Gastroesophageal sphincter (tissue), 4 donors: ENCODE results near the gene LMTK2. TPM values are rescaled to one million over a fixed set of nuclear protein-coding genes. Genes with fewer than 3 reads are reported as not detected.

Experiments used
- ATAC-seq: fragments of 150-250 bp; one replicate; pipeline ENCODE4 v1.9.1; 2016; ENCODE audit warnings: mild to moderate bottlenecking, moderate library complexity
- H3K27ac ChIP-seq, 4 donors: fragments of 200-600 bp; sonication (generic) in 3 of 4; 1 replicate in 3 of 4; 2 replicates in 1 of 4; pipeline ENCODE4 v1.5.1; 2016 to 2019
- H3K27me3 ChIP-seq: fragments of 200-600 bp; sonication (generic); one replicate; pipeline ENCODE4 v1.5.1; 2019
- H3K36me3 ChIP-seq, 2 donors: fragments of 200-600 bp; sonication (generic); one replicate each; pipeline ENCODE4 v1.5.1; 2019; ENCODE audit warnings: control low read depth in 1 of 2
- H3K4me1 ChIP-seq, 3 donors: fragments of 200-600 bp; sonication (generic); 1 replicate in 2 of 3; 2 replicates in 1 of 3; pipeline ENCODE4 v1.5.1; 2016 to 2019; ENCODE audit warnings: control low read depth in 2 of 3
- H3K4me3 ChIP-seq, 2 donors: fragments of 200-600 bp; sonication (generic); one replicate each; pipeline ENCODE4 v1.5.1; 2019; ENCODE audit warnings: mild to moderate bottlenecking in 1 of 2, moderate library complexity in 1 of 2
- H3K9me3 ChIP-seq, 3 donors: fragments of 200-600 bp; sonication (generic); one replicate each; pipeline ENCODE4 v1.5.1; 2017 to 2019; ENCODE audit warnings: control low read depth in 2 of 3
- EP300 ChIP-seq: sonication (generic); formaldehyde crosslinking; IDR thresholded peaks from one replicate; pipeline ENCODE4 v1.6.1; 2017; ENCODE audit warnings: antibody characterized with exemption, mild to moderate bottlenecking
- POLR2A ChIP-seq, 2 donors: fragments of 450-650 bp; IDR thresholded peaks; one replicate each; pipeline ENCODE4 v1.6.1; 2017; ENCODE audit warnings: antibody characterized with exemption in 2 of 2, mild to moderate bottlenecking in 2 of 2, moderate library complexity in 1 of 2
- POLR2AphosphoS5 ChIP-seq: sonication (generic); formaldehyde crosslinking; IDR thresholded peaks from one replicate; pipeline ENCODE4 v1.6.1; 2017; ENCODE audit warnings: antibody characterized with exemption
- WGBS, 2 donors: methylation state at CpG; one replicate each; pipeline ENCODE4 v1.1.5; 2018; ENCODE audit warnings: low coverage in 1 of 2; 5-methylcytosine and 5-hydroxymethylcytosine counted together
- total RNA-seq, 4 donors: library from RNA; depleted of rRNA; stranded (reverse); fragments of >200 nt; gene quantifications; one replicate each; pipeline ENCODE4 v1.1.0, GENCODE V29; 2016
- TF ChIP-seq, protein P1 (sequence below), 4 experiments: fragments of 200-600 bp in 2 of 4; fragments of 450-650 bp in 2 of 4; sonication (generic) in 1 of 4; IDR thresholded peaks; one replicate each; pipeline ENCODE4 v1.5.1; 2017 to 2019; ENCODE audit warnings: antibody characterized with exemption in 4 of 4, mild to moderate bottlenecking in 2 of 4, moderate library complexity in 2 of 4

The LMTK2 gene
- total RNA-seq, 4 donors from 2014 or later: 16.0 to 34.5 (median 22.1) TPM

DNA sequence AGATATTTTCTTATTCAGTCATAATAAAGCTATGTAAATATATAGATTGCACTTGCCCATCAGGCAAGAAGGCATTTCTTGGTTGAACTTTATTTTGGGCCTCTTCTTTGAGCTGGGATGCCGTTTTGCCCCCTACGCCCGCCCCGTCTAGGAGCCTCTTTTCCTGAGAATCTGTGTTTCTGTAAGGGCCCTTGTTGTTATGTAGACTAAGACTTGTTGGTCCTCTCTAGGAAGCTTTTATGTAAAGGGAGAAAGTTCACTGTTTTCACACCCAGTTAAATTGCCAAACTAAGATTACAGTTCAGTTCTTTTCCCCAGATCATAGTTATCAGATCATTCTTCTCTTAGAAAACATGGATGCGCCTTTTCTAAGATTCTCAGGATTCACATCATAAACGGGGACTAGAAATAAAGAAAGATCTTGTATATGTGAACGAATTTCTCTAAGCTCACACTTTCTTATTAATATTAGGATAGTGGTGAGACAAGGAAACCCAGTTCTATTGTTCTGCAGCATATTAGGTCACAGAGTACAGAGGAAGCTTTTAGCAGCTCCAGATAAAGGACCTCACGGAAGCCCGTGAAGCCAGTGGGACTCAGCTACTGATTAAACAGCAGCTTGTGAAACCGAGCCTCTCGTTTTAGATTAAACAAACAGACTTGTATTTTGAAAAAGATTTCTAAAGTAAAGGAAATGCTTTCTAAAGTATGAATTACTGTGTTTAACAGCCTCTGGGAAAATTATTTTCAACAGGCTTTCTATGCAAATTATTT, 3.8 kb downstream of the LMTK2 start:
- Histone ChIP-seq H3K9me3 (no peaks in the 10 kb centered on the region), H3K36me3 (no peaks in the 10 kb centered on the region), H3K27me3 (no peaks in the 10 kb centered on the region), H3K4me3 (no peak overlapping the region), H3K4me1 (peaks cover 0 to 43% (median 5%) of the 10 kb centered on the region in 3 donors), H3K27ac (no peak overlapping the region)
- ATAC-seq: no peak
- no peak for TF ChIP-seq POLR2AphosphoS5
- TF ChIP-seq, protein P1, sequence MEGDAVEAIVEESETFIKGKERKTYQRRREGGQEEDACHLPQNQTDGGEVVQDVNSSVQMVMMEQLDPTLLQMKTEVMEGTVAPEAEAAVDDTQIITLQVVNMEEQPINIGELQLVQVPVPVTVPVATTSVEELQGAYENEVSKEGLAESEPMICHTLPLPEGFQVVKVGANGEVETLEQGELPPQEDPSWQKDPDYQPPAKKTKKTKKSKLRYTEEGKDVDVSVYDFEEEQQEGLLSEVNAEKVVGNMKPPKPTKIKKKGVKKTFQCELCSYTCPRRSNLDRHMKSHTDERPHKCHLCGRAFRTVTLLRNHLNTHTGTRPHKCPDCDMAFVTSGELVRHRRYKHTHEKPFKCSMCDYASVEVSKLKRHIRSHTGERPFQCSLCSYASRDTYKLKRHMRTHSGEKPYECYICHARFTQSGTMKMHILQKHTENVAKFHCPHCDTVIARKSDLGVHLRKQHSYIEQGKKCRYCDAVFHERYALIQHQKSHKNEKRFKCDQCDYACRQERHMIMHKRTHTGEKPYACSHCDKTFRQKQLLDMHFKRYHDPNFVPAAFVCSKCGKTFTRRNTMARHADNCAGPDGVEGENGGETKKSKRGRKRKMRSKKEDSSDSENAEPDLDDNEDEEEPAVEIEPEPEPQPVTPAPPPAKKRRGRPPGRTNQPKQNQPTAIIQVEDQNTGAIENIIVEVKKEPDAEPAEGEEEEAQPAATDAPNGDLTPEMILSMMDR (IDR thresholded peaks at IDR 0.05): no peak
- 61% methylated on average over 10 to 11 of the region's 11 CpGs for WGBS, 2 donors

DNA sequence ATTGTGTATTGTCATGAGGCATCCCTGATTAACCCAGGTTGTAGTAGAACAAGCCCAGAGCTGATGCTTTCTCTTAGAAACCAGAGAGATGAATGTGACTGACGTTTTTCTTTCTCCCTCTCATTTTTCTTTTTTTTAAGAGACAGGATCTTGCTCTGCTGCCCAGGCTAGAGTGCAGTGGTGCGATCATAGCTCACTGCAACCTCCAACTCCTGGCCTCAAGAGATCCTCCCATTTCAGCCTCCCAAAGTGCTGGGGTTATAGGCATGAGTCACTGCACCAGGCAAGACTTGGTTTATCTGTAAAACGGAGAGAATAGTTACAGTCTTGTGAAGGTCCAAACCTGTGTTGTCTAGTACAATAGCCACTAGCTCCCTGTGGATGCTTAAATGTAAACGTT, 5.4 kb downstream of the LMTK2 start:
- Histone ChIP-seq H3K36me3 (no peaks in the 10 kb centered on the region), H3K27me3 (no peaks in the 10 kb centered on the region), H3K4me1 (peaks cover 0 to 43% (median 5%) of the 10 kb centered on the region in 3 donors), H3K9me3 (no peaks in the 10 kb centered on the region), H3K27ac (no peak overlapping the region), H3K4me3 (no peak overlapping the region)
- 50 to 84% methylated on average over 1 to 4 of the region's 4 CpGs for WGBS, 2 donors
- TF ChIP-seq POLR2A (IDR thresholded peaks at IDR 0.05) (no peak), POLR2AphosphoS5 (no peak), EP300 (no peak)
- TF ChIP-seq, protein P1 (IDR thresholded peaks at IDR 0.05): no peak
- no peak for ATAC-seq

DNA sequence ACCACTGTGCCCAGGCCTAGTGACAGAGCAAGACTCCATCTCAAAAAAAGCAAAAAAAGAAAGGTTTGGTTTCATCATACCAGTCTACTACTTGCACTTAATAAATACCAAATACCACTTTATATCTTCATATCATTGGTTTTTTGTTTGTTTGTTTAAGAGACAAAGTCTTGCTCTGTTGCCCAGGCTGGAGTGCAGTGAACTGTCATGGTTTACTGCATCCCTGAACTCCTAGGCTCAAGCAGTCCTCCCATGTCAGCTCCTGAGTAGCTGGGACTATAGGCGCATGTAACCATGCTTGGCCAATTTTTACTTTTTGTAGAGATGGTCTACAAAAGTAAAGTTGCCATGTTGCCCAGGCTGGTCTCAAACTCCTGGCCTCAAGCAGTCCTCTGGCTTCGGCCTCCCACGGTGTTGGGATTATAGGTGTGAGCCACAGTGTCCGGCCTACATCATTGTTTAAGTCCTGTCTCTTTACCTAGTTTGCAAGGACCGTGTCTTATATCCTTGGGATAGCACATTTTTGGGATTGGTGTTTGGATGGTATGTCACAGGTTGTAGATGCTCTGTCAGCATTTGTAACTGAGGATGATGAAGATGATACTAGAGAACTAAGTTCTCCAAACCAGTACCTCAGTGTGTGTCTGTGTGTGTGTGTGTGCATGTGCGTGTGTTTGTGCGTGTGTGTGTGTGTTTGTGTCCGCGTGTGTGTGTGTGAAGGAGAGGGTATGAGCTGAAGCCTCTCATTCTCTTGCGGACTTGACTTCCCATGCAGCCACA, 9.3 kb downstream of the LMTK2 start:
- 90 to 97% methylated on average over 8 to 9 of the region's 10 CpGs for WGBS, 2 donors

DNA sequence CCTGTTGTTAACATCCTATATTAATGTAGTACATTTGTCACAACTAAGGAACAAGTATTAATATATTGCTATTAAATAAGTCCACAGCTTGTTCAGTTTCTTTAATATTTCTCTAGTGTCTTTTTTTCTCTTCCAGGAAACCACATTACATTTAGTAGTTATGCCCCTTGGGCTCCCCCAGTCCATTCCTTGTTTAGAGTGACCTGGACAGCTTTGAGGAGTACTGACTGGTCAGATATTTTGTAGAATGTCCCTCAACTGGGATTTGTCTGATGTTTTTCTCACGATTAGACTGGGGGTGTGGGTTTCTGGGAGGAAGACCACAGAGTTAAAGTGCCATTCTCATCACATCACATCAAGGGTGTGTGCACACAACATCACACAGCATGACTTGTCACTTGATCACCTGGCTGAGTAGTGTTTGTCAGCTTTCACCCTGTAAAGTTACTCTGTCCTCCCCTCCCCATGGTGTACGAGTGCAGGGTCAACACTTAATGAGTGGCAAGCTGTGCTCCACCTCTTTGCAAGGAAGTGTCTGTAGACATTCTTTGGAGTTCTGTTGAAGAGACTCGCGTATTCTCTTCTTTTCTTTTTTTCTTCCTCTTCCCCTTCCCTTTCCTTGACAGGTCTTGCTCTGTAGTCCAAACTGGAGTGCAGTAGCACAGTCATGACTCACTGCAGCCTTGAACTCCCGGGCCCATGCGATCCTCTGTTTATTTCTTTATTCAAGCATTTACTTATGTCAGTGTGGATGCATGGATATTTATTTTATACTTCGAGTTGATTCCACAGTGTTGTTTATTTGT, 10.2 kb downstream of the LMTK2 start:
- Histone ChIP-seq H3K27ac (no peak overlapping the region), H3K9me3 (no peaks in the 10 kb centered on the region), H3K4me1 (peaks cover 0 to 18% (median 0%) of the 10 kb centered on the region in 3 donors), H3K36me3 (no peaks in the 10 kb centered on the region), H3K4me3 (no peak overlapping the region), H3K27me3 (no peaks in the 10 kb centered on the region)
- no peak for ATAC-seq
- WGBS, 2 donors: 64 to 73% methylated on average over 6 to 7 of the region's 7 CpGs
- no peak for TF ChIP-seq POLR2A (IDR thresholded peaks at IDR 0.05)
- TF ChIP-seq EP300: no peak
- no peak for TF ChIP-seq POLR2AphosphoS5
- TF ChIP-seq, protein P1 (IDR thresholded peaks at IDR 0.05): no peak

More for the DNA sequence above, 9.3 kb downstream of the LMTK2 start:
- H3K36me3 ChIP-seq: no peaks in the 10 kb centered on the region
- H3K27me3 ChIP-seq: no peaks in the 10 kb centered on the region
- peaks cover 0 to 28% (median 0%) of the 10 kb centered on the region in 3 donors for H3K4me1 ChIP-seq
- H3K9me3 ChIP-seq: no peaks in the 10 kb centered on the region
- no peak for TF ChIP-seq POLR2AphosphoS5
- no peak for ATAC-seq
- no peak overlapping the region for H3K27ac ChIP-seq
- no peak overlapping the region for H3K4me3 ChIP-seq

DNA sequence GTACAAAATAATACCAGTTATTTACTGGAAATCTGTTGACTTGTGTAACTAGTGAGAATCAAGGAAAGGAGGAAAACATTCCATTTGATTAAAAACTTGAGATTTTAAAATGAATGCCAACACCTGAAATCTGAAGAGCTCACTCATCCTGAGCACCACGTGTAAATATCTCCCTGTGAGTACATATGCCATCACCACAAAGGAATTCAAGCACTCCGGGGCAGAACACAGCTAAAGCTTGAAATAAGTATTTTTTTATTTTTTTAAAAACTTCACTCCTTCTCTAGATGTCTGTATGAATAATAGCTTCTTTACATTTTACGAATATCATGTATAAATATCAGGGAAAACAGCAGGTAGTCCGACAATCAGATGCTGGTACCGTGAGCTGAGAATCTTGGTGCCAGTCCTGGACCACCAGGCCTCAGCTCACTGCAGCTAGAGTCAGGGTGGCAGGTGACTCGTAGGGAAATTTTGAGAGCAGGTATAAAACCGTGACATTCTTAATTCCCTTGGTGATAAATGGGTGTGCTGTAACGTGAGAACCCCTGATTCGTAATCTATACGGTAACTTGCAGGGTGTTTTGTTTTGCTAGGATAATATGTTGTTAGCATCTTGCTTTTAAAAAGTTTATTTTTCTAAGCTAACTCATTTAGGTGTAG, 12.7 kb downstream of the LMTK2 start:
- no peak for TF ChIP-seq POLR2AphosphoS5
- no peak for TF ChIP-seq POLR2A (IDR thresholded peaks at IDR 0.05)
- TF ChIP-seq, protein P1 (IDR thresholded peaks at IDR 0.05): no peak
- TF ChIP-seq EP300: no peak
- H3K9me3 ChIP-seq: no peaks in the 10 kb centered on the region
- no peaks in the 10 kb centered on the region for H3K36me3 ChIP-seq
- H3K27me3 ChIP-seq: no peaks in the 10 kb centered on the region
- ATAC-seq: no peak
- H3K4me3 ChIP-seq: no peak overlapping the region
- WGBS, 2 donors: 58 to 71% methylated on average over 10 of the region's 10 CpGs
- no peak overlapping the region for H3K27ac ChIP-seq
- peaks cover 0 to 18% (median 0%) of the 10 kb centered on the region in 3 donors for H3K4me1 ChIP-seq
